GM12872 (cell line): Measurements from ENCODE around the gene PANK3.

Experiments used
- CTCF ChIP-seq: IDR thresholded peaks from 3 replicates; pipeline ENCODE4 v1.5.1; 2011; ENCODE audit warnings: low read depth, mild to moderate bottlenecking, low read length, moderate library complexity; ENCODE audit not compliant: insufficient read depth

The PANK3 gene

GRCh38 chr5:168579488-168580226, 489 bp upstream of the PANK3 start:
- no peak for TF ChIP-seq CTCF

DNA sequence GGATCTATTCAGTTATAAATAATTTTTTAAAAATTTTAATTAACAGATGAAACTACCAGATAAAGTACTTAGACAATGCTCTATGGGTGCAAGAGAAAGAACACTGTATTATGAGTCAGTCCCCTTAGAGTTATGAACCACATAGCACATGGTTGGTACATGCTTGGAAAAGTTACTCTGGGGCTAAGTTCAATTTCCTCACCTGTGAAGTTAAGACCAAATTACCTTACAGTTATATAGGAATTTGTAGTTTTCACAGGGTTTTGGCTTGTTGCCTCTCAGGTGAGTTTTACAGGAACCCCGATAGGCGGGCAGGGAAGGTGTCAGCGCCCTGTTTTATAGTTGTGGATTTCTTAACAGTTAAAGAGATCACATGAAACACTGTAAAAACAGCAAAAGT, 1.2 kb downstream of the PANK3 start:
- no peak for TF ChIP-seq CTCF

GRCh38 chr5:168575391-168576372, 3.5 kb downstream of the PANK3 start:
- no peak for TF ChIP-seq CTCF

GRCh38 chr5:168570490-168571328, 8.5 kb downstream of the PANK3 start:
- no peak for TF ChIP-seq CTCF

DNA sequence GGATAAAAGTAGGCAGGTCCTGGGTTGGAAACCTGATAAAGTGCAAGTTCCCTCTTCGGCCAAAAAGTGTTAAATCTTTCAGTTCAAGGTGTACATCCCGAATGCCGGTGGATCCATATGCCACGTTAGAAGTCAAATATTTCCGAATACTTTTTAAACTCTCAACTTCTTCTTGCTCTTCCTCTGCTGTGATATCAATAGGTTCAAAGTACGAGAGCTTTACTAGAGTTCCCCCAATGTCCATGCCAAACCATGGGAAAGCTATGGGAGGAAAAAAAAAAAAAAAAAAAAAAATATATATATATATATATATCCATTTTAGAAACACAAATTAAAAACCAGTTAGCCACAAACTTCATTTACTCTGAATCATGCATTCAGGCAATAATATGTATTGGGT, 10.4 kb downstream of the PANK3 start:
- TF ChIP-seq CTCF: no peak

DNA sequence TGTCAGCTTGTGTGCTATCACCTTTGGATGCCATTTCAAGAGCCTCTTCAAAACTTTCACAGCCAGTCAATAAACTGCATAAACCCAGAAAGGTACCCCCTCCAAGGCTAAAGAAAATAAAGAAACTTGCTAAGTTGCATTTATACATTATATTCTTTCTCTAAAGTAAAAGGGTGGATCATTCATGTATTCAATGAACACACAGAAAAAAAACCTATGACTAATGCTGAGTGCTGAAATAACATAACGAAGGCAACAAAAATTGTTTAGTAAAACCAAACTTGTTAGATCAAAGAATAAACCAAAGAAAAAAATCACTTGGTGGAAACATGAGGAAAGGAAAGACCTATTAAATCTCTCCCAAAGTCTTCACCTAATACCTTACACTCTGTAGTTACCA, 15.2 kb downstream of the PANK3 start:
- no peak for TF ChIP-seq CTCF

- TF ChIP-seq CTCF: no peak
These were observed 16.9 kb downstream of the PANK3 start for GRCh38 chr5:168562279-168562678.
